Left renal pelvis (tissue), 4 donors: ENCODE data around the gene TRANK1. TPM values are rescaled to one million over a fixed set of nuclear protein-coding genes. Genes with fewer than 3 reads are reported as not detected.
"Not testable (repeated sequence)": the region's sequence is repeated elsewhere in the genome, so short reads cannot be mapped to it uniquely, and the experiment has no call there.

Source experiments
- DNase-seq, 4 donors: peaks; one replicate each; pipeline ENCODE4 v3.0.0-alpha.2; 2013; ENCODE audit warnings: low read depth in 4 of 4, low spot score in 3 of 4
- polyA plus RNA-seq, 4 donors: library from polyadenylated mRNA; unstranded; fragments of 120-200 nt; gene quantifications; one replicate each; pipeline ENCODE4 v1.2.1, GENCODE V29; 2013; ENCODE audit not compliant: insufficient read length in 4 of 4

The TRANK1 gene
- 10 to 100 TPM in 1 of 4 donors, 1 to 10 TPM in 3; 5.8 to 17.2 (median 6.5) TPM for polyA plus RNA-seq

GRCh38 chr3:36944641-36945270 lies at the start of gene TRANK1:
Gene TRANK1 (minus strand): TSS chr3:36945054. CDS start chr3:36944809, 245 bp downstream.
- DNase-seq: peak in 2 of 4 donors; percentile 44 to 51

DNA sequence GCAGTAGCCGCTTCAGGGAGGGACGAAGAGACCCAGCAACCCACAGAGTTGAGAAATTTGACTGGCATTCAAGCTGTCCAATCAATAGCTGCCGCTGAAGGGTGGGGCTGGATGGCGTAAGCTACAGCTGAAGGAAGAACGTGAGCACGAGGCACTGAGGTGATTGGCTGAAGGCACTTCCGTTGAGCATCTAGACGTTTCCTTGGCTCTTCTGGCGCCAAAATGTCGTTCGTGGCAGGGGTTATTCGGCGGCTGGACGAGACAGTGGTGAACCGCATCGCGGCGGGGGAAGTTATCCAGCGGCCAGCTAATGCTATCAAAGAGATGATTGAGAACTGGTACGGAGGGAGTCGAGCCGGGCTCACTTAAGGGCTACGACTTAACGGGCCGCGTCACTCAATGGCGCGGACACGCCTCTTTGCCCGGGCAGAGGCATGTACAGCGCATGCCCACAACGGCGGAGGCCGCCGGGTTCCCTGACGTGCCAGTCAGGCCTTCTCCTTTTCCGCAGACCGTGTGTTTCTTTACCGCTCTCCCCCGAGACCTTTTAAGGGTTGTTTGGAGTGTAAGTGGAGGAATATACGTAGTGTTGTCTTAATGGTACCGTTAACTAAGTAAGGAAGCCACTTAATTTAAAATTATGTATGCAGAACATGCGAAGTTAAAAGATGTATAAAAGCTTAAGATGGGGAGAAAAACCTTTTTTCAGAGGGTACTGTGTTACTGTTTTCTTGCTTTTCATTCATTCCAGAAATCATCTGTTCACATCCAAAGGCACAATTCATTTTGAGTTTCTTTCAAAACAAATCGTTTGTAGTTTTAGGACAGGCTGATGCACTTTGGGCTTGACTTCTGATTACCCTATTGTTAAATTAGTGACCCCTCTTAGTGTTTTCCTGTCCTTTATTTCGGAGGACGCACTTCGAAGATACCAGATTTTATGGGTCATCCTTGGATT lies 48.8 kb upstream of the TRANK1 start, which contains the start of gene MLH1:
Gene MLH1, plus strand, starts transcription at position 193 of the 958 bp plus-strand sequence. Its CDS starts 30 bp downstream, at position 223.
- peak; percentile 100 for DNase-seq

DNA sequence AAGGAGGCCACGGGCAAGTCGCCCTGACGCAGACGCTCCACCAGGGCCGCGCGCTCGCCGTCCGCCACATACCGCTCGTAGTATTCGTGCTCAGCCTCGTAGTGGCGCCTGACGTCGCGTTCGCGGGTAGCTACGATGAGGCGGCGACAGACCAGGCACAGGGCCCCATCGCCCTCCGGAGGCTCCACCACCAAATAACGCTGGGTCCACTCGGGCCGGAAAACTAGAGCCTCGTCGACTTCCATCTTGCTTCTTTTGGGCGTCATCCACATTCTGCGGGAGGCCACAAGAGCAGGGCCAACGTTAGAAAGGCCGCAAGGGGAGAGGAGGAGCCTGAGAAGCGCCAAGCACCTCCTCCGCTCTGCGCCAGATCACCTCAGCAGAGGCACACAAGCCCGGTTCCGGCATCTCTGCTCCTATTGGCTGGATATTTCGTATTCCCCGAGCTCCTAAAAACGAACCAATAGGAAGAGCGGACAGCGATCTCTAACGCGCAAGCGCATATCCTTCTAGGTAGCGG lies 48.0 kb upstream of the TRANK1 start, which contains the start of gene EPM2AIP1:
Gene EPM2AIP1, minus strand, starts transcription at position 326 of the 520 bp plus-strand sequence. Its CDS starts 54 bp downstream, at position 272.
- no peak for DNase-seq

DNA sequence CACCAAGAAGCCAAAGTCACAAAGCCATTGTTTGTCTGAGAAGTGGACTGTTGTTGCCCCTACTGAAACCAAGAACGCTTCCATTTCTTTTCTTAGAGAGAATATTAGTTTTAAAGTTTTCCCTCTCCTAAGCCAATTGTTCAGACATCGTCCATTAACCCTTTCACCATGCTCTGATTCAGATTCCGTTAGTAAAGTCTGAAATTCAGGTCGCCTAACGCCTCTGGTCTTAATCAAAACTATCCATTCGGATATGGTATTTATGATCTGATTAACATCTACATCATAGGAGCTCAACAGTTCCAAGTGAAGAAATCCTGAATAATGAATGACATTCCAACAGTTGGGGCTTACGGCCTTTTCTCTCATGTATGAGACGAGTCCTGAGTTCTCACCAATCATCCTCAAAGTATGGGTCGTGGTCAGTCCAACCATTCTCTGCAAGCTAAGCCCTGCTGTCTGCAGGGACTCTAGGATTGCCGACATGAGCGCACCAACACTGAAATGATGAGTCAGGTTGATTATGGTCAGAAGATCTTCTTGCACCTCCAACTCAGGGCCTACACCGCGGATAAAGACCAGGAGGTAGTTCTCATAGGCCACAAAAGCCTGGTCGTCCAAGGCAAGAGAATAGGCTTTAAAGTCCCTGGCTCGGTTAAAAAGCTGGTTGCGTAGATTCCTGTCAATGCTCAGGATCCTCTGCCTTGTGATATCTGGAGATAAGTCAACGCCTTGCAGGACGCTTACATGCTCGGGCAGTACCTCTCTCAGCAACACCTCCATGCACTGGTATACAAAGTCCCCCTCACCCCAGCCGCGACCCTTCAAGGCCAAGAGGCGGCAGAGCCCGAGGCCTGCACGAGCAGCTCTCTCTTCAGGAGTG lies 47.3 kb upstream of the TRANK1 start:
- DNase-seq: peak; percentile 33 to 74 (median 46)

DNA sequence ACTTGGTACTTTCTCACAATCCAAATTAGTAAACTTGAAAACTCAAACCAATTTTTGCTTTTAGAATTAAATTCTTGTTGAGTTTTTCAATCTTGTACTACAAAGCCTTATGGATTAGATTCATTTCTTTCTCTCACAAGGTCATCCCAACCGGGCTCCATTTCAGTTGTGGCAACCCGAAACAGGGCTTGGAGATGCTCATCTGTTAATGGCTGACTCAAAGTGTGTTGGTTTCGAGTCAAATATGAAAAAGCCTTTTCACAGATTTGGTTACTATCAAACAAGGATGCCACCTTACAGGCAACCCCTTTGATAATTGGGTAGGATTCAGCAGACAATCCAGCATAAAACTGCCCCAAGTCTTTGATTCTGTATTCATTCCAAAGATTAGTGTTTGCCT lies 46.3 kb upstream of the TRANK1 start:
- no peak for DNase-seq

DNA sequence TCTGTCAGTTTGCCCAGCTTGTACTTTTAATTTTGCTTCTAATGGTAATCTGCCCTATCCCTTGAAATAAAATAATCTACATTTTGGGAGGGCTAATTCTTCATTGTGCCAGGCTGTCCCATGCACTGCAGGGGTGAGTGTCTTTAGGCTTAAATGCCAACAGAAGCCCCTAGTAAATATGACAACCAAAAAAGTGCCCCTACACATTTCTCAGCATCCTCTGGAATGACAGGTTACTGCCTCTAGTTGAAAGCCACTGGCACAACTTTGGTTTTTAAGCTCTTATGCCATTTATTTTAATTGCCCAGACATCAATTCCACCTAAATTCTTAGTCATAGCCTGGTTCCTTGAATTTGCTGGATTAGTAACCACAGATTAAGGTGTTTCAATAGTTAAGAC lies 44.7 kb upstream of the TRANK1 start:
- DNase-seq: no peak

GRCh38 chr3:36989005-36989404 lies 44.2 kb upstream of the TRANK1 start:
- no peak for DNase-seq

DNA sequence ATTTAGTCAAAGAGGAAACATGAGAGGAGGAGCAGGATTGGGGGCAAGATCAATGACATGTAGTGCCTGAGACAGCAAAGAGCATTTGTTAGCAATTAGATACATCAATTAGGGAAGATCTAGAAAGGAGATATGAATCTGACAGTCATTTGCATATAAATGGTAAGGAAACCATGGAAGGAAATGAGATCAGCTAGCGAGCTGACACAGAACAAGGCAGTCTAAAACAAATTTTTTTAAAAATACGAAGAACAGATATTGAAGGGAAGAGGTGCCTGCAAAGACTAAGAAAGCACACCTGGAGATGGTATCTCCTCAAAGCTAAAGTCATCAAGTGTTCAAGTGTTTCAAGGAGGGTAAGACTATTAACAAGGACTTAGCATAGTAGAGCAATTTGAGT lies 43.5 kb upstream of the TRANK1 start:
- DNase-seq: no peak

GRCh38 chr3:36981006-36981405 lies 36.2 kb upstream of the TRANK1 start:
- no peak for DNase-seq

GRCh38 chr3:36973139-36973538 lies 28.3 kb upstream of the TRANK1 start:
- DNase-seq: no peak

DNA sequence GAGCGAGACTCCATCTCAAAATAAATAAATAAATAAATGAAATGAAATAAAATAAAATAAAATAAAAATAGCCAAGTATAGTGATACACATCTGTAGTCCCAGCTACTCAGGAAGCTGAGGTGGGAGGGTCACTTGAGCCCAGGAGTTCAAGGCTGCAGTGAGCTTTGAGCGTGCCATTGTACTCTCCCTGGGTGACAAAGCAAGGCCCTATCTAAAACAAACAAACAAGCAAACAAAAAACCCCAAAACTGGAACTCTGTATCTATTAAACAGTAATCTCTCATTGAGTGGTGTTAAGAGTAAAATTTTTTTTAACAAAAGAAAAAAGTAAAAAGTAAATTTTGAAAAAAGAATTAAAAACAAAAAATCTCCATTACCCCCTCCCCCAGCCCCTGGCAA lies 27.3 kb upstream of the TRANK1 start:
- DNase-seq: no peak

- no peak for DNase-seq
Observed at GRCh38 chr3:36969540-36970432, 24.9 kb upstream of the TRANK1 start.

DNA sequence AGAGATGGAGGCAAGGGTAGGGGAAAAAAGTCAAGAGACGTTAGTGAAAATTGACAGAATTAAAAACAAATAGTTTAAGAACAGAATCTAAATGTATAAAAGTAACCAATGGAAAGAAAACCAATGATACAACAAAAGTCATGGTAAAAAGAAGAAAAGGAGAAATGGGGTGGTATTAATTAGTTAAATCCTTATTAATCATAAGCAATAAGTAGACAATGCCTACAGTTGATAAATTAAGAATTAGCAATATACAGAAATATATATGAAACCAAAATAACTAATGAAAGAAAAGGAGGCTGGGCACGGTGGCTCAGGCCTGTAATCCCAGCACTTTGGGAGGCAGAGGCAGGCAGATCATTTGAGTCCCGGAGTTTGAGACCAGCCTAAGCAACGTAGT lies 24.2 kb upstream of the TRANK1 start:
- no peak for DNase-seq

- no peak for DNase-seq
Observed at GRCh38 chr3:36965440-36965839, 20.6 kb upstream of the TRANK1 start.

DNA sequence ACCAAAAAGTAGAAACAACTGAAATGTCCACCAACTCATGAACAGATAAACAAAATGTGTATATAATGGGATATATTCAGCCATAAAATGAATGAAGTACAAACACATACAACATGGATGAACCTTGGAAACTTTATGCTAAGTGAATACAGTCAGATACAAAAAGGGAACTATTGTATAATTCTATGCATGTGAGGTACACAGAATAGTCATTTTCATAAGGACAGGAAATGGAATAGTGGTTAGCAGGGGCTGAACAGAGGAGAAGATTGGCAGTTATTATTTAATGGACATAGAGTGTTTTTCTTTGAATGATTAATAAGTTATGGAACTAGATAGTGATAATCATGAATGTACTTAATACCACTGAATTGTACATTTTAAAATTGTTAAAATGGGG lies 20.0 kb upstream of the TRANK1 start:
- no peak for DNase-seq

DNA sequence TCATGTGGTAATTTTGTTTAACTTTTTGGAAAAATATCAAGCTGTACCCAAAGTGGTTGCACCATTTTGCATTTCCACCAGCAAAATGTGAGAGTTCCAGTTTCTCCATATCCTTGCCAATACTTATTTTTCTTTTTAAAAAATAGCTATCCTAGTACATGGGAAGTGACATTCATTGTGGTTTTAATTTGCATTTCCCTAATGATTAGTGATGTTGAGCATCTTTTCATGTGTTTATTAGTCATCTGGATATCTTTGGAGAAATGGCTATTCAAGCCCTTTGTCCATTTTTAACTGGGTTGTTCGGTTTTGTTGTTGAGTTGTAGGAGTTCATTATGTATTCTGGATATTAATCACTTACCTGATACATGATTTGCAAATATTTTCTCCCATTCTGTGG lies 19.5 kb upstream of the TRANK1 start:
- no peak for DNase-seq

GRCh38 chr3:36963008-36963407 lies 18.2 kb upstream of the TRANK1 start:
- DNase-seq: not testable (repeated sequence)

- no peak for DNase-seq
Observed at GRCh38 chr3:36960502-36960901, 15.6 kb upstream of the TRANK1 start.

DNA sequence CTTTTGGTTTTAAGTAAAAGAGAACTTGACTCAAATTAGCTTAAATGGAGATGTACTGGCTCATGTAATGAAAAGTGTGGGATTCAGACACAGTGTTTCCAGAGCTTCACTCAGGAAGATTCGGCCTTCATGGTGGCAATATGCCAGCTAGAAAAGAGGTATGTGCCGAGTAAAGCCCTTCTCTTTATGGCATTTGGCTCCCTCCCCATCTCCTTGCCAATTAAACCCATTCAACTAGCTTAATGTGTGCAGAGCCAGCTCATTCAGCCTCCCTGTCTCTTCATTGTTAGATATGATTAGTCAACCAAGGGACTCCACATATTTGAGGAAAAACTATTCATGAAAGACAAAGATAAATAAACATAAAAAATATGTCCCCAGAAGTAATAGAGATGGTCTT lies 15.0 kb upstream of the TRANK1 start:
- DNase-seq: no peak
